ENCODE measurements around the gene RASL11A.
"Not testable (repeated sequence)": the region's sequence is repeated elsewhere in the genome, so short reads cannot be mapped to it uniquely, and the experiment has no call there.

Gene RASL11A

DNA sequence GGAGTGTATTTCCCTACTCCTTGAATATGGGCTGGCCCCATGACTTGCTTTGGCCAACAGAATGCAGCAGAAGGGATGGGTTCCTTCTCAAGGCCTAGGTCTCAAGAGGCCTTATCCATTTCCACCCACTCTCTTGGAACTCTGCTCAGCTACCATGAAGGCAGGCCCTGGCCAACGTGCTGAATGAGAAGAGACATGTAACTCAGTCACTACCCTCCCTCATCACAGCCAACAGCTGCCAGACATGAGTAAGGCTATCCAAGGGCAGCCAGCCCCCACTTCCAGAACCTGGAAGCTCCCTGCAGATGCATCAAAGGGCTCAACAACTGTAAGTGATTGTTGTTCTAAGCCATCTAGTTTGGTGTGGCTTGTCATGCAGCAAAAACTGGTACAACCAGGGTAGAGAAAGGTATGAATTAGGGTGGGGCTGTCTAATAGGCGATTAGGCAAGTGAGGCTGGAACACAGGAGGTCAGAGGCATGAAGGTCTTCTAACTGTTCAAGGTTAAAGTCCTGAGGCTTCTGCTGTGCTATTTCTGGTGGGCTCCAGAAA is 1.4 kb upstream of the RASL11A start:
- DNase-seq = no peak

GRCh38 chr13:27271570-27272096 is 1.0 kb downstream of the RASL11A start:
- no peak for DNase-seq

DNA sequence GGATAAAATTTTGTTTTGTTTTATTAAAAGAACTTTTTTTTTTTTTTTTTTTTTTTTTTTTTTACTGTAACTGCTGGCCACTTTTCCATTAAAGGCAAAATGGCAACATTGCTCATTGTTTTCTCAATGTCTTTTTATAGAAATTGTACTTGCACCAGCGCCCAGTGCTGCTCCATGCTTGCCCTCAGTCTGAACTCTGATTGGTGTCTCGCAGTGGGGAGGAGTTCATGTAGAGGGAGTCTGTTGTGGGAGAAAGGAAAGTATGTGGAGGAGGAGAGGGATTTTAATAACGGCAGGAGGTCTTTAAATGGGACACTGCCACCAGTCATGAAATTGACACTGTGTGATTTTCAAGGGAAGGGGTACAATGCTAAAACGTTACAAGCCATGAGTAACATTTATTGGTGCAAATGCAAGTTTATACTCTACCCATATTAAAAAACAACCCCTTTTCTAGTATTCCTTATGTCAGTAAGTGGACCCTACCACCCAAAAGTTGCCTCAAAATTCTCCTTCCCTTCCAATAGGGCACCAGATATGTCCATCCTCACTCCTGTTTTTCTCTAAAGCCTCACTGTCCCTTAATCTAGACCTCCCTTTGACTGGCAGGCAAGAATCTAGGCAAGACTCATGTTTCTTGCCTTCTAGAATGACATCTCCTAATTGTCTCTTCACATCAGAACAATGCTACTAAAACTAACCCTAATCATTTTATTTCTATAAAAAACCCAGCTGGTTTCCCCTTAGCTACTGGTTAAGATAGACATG is 3.2 kb downstream of the RASL11A start:
- no peak for DNase-seq

- DNase-seq = no peak
Measured at GRCh38 chr13:27274631-27275030, 4.0 kb downstream of the RASL11A start.

DNA sequence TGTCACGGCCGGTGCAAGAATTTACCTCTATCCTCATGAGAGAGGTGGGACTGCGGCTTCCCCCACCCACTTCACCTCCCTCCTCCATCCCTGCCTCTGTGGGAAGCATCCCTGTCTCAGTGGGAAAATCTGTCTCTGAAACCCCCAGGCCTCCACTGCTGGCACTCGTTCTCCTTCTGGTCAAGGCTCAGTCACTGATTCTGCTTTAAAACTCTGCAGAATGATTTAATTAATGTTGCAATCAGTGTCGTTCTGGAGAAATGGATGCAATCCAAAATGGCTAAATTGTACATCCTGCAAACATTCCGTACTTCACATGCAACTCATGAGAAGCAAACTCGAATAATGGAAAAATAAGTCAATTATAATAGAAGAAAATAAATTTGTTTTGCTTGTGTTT is 5.6 kb downstream of the RASL11A start:
- DNase-seq = no peak

GRCh38 chr13:27279506-27279905 is 8.9 kb downstream of the RASL11A start:
- DNase-seq = no peak

GRCh38 chr13:27280009-27280656 is 9.5 kb downstream of the RASL11A start:
- no peak for DNase-seq

DNA sequence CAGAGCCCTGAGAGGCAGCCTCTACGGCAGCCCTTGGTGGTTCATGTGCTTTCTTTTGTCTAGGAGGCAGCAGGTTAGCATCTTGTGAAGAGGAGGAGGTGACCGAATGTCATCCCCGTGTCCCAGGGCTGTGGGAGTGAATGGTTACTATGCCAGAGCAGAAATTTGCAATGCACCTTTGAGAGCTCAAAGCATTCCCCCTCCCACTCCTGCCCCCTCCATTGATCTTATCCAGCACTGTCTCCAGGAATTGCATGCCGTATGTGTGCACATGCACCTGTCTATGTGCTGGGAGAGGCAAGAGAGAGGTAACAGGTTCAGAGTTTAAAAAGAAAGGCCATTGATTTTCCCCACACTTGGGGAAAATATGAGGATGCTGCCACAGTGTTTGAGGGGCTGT is 10.2 kb downstream of the RASL11A start:
- DNase-seq = no peak

DNA sequence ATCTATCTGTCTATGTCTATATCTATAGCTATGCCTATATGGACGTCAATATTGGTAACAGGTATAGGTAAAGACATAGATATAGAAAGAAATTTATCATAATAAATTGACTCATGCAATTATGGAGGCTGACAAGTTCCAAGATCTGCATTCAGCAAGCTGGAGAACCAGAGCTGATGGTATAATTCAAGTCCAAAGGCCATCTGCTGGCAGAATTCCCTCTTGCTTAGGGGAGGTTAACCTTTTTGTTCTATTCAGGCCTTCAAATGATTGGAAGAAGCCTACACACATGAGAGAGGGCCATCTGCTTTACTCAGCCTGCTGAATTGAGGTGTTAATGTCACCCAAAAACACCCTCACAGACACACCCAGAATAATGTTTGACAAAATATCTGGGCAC is 10.8 kb downstream of the RASL11A start:
- no peak for DNase-seq

GRCh38 chr13:27283906-27284493 is 13.4 kb downstream of the RASL11A start:
- no peak for DNase-seq

DNA sequence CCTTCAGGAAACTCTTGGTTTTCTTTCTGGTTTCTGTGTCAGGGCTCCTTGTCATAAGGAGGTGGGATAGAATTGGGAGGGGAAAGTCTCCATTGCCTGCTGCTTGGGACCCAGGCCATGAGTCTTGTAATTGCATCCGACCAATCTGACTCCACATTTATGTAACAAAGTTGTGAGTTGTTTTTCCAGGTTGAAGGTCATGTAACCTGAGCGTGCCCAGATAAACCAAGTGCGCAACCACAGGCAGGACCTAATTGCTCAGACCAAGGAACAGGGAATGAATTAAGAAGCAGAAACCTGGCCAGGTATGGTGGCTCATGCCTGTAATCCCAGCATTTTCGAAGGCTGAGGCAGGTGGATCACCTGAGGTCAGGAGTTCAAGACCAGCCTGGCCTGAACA is 17.8 kb downstream of the RASL11A start:
- no peak for DNase-seq

DNA sequence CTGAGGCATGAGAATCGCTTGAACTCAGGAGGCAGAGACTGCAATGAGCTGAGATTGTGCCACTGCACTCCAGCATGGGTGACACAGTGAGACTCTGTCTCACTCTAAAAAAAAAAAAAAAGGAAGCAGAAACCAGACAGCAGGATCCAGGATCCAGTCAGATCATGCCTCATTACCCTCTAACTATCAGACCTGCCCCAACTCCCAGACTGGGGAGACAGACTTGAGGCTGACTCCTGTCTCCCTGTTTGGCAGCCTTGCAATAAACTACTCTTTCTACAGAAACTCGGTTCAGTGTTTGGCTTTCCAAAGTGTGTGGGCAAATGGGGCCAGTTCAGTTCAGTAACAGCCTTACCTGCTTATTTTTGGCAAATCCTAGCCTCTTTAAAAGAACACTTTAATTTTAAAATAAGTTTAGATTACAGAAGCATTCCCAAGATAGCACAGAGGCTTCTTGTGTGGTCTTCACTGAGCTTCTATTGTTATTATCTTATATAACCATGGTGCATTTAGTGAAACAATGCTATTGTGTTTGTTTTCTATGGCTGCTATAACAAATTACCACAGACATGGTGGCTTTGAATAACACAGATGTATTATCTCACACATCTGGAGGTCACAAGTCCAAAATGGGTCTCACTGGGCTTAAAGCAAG is 18.5 kb downstream of the RASL11A start:
- DNase-seq = no peak

- no peak for DNase-seq
Measured at GRCh38 chr13:27290715-27291114, 20.1 kb downstream of the RASL11A start.

DNA sequence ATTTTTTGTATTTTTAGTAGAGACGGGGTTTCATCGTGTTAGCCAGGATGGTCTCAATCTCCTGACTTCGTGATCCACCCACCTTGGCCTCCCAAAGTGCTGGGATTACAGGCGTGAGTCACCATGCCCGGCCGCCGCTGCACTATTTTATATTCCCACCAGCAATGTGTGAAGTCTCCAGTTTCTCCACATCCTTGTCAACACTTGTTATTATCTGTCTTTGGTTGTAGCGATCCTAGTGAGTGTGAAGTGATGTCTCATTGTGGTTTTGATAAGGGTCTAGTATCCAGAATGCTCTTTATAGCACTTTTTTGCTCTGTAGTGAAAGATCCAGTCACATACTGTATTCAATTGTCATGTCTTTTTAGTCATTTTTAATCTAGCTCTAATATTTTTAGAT is 21.3 kb downstream of the RASL11A start:
- not testable (repeated sequence) for DNase-seq

DNA sequence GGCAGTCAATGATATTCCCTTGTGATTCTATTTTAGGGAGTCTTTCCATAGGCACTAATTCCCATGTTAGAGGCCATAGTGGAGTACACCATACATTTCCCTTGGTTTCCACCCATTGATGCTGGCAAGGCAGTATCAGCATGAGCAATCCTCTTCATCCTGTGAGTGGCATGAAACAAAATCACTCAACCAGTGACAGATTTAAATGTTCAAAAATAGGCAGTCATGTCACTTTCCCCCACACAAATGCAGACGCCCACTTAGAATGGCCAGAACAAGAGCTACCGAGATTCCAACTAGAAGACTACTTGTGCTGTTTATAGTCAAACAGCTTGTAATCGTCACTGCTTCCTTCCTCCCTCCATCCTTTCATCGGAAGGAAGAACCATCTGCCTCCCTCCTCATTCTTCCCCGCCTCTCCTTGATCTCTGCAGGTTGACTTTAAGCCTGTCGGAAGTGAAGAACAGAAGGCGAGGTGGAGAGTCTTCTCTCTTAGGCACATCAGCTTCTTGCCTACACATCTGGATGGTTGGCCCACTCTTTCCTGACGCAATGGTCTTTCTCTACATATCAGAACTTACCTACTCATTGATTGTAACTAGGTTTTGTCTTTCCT is 22.6 kb downstream of the RASL11A start:
- no peak for DNase-seq

DNA sequence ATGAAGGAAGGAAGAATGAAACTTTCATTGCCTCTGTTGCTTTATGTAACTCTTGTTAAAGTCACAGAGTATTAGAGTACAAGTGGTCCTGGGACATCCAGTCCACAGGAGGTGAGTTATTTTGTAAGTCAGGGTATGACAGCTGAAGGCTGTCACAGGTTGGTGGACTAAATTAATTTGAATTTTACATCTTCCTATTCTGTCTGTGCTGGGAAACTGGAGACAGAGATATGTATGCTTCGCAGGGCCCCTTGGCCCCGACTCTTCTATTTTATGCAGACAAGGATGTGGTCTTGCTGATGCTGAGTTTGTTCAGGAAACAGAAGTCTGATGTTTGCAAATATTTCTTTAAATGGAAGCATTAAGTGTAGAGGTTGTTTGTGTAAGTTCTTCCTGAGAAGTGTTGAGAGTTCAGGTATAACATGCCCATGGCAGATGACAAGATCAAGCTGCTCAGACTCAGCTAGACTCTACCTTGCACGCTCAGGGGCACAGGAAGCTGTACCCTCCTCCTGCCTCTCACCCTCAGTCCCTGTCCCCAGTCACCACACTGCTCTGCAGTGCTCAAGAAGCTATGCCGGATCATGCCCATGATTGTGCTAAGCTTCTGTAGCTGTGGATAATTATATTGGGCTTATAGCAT is 23.4 kb downstream of the RASL11A start:
- no peak for DNase-seq

DNA sequence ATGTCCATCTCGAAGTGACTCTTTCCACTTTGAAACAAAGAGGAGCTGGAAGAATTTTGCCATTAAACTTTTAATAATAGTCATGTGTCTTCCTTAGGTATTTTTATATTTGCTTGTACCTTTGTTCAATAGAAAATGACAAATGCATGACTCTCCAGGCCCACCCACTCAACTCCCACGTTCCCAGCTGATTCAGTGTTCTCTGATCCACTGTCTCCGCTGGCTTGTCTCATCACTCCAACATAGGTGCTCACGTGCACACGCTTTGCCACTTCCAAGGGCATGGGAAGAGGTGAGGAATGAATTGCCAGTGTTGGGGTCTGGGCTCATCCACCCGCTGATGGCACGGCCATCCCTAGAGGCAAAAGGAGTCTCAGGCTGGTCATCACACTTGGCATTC is 24.5 kb downstream of the RASL11A start:
- DNase-seq = no peak

DNA sequence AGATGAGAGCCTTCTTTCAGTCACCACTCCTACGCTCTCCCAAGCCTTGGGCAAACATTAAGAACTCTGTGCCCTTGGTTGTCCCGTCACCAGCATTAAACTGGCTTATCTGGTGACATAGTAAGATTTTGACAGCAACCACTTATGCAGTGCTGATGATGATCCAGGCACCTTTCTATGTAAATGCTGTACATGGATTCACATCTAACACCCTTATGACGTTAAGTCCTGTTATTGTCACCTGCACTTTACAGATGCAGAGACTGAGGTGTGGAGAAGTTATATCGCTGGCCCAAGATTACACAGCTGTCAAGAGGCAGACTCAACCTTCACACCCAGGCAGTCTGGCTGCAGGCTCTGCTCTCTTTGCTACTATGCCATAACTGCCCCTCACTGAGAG is 25.0 kb downstream of the RASL11A start:
- no peak for DNase-seq

- DNase-seq = no peak
Measured at GRCh38 chr13:27296496-27296895, 25.9 kb downstream of the RASL11A start.

GRCh38 chr13:27298849-27299248 is 28.2 kb downstream of the RASL11A start:
- no peak for DNase-seq

DNA sequence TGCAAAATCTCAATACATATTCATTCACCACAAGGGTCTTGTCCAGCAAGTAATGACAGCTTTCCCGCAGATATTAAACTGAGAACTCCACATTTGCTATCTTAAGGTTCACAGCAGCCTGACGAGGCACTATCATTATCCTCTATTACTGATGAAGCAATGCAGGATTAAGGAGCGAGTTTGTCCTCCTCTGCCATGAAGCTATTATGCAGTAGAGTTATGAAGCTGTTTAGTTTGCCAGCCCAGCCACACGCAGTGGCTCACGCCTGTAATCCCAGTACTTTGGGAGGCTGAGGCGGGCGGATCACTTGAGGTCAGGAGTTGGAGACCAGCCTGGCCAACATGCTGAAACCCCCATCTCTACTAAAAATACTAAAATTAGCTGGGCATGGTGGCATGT is 29.8 kb downstream of the RASL11A start:
- DNase-seq = not testable (repeated sequence)

DNA sequence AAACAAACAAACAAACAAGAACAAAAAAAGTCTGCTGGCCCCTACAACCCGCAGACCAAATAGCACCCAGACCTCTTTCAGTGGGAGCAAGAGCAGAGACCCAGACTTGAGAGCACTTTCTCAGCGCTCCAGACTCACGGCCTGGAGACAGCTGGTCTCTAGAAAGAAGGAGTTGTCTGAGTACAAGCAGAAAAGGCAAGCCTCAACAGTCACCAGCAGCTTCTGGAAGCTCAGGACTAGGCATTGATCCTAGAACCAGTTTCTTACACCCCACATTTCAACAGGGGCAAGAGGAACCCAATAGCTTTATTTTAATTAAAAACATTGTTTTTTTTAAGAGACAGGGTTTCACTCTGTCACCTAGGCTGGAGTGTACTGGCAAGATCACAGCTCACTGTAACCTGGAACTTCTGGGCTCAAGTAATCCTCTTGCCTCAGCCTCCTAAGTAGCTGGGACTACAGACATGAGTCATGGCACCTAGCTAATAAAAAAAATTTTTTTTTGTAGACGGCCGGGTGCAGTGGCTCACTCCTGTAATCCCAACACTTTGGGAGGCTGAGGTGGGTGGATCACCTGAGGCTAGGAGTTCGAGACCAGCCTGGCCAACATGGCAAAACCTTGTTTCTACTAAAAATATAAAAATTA is 30.4 kb downstream of the RASL11A start:
- DNase-seq = no peak
